ENCODE measurements around the gene PSD.

The PSD gene

GRCh38 chr10:102382871-102383270 is 35.7 kb downstream of the PSD start:
- DNase-seq: no peak

- no peak for DNase-seq
These were observed 36.6 kb downstream of the PSD start for GRCh38 chr10:102381983-102382382.

GRCh38 chr10:102379383-102379782 is 39.2 kb downstream of the PSD start:
- no peak for DNase-seq

DNA sequence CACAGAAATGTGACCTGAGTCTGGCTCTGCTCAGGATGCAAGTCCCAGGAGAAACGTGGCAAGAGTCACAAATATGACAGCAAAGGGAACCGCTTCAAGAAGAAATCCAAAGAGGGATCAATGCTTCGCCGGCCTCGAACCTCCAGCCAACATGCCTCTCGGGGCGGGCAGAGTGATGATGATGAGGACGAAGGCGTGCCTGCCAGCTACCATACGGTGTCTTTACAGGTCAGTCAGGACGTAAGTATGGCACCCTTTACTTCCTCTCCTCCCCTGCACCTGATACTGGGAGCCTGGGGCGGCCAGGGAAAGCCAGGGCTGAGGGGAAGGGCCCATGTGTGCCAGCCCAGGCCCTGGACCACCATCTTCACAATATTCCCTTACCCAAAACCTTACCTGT is 41.7 kb downstream of the PSD start:
- DNase-seq: no peak

GRCh38 chr10:102375867-102376266 is 42.7 kb downstream of the PSD start:
- no peak for DNase-seq

DNA sequence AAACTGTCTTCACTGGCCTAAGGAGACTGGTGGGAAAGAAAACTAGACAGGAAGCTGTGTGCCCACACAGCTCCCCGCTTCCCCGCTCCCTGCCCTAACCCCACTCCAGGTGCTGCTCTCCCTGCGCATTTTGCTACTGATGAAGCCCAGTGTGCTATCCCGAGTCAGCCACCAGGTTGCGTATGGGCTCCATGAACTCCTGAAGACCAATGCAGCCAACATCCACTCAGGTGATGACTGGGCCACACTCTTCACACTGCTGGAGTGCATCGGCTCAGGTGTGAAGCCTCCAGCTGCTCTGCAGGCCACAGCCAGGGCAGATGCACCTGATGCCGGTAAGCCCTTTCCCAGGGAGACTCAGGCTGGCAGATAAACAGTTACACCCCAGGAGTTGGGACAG is 43.3 kb downstream of the PSD start:
- DNase-seq: no peak

GRCh38 chr10:102371295-102371694 is 47.3 kb downstream of the PSD start:
- no peak for DNase-seq

GRCh38 chr10:102368077-102368476 is 50.5 kb downstream of the PSD start:
- no peak for DNase-seq

GRCh38 chr10:102367441-102367840 is 51.1 kb downstream of the PSD start:
- DNase-seq: no peak

- no peak for DNase-seq
These were observed 59.7 kb downstream of the PSD start for GRCh38 chr10:102358712-102359382.

- no peak for DNase-seq
These were observed 64.1 kb downstream of the PSD start for GRCh38 chr10:102354451-102354850.
